ENCODE measurements around the gene PHACTR3. TPM values are rescaled to one million over a fixed set of nuclear protein-coding genes. Genes with fewer than 3 reads are reported as not detected.
"Not testable (repeated sequence)": the region's sequence is repeated elsewhere in the genome, so short reads cannot be mapped to it uniquely, and the experiment has no call there.

Gene PHACTR3
- total RNA-seq, 1 donor from 2014 or later, result 1.1 TPM

DNA sequence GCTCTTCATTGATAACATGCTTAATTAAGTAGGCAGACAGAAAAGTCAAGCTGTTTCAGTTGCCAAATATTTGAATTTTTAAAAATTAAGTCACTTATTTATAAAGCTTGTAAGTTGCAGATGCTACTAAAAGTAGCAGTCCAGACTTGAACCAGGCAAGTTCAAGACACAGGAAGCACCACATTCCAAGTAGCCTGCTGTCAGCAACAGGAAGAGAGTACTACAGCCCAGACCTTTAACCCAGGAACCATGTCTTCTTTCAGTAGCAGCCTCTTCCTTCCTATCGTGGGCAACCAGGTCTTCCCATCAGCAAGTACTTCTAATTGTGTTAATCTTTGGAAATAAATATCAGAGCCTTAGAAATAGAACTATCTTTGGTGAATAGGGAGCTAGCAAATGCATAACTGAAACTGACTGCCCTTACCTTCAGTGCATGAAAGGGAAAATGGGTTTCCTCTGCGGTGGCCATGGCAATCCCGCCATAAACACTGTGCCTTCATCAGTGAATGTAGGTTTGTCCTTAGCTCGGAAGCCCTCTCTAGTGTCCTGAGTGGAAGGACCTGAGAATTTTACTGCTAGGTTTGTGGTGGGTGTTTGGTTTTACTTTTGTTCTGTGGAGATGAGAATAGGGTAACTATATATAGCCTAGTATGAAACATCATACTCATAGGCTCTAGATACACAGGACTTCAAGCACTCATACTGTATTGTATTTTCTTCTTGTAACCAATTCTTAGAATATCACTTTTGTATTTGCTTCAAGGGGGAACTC lies 233.5 kb downstream of the PHACTR3 start:
- TF ChIP-seq, protein P1, sequence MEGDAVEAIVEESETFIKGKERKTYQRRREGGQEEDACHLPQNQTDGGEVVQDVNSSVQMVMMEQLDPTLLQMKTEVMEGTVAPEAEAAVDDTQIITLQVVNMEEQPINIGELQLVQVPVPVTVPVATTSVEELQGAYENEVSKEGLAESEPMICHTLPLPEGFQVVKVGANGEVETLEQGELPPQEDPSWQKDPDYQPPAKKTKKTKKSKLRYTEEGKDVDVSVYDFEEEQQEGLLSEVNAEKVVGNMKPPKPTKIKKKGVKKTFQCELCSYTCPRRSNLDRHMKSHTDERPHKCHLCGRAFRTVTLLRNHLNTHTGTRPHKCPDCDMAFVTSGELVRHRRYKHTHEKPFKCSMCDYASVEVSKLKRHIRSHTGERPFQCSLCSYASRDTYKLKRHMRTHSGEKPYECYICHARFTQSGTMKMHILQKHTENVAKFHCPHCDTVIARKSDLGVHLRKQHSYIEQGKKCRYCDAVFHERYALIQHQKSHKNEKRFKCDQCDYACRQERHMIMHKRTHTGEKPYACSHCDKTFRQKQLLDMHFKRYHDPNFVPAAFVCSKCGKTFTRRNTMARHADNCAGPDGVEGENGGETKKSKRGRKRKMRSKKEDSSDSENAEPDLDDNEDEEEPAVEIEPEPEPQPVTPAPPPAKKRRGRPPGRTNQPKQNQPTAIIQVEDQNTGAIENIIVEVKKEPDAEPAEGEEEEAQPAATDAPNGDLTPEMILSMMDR (IDR thresholded peaks at IDR 0.05; ENCODE audit: unreplicated experiment), result no peak
- Mint-ChIP-seq H3K4me1 (ENCODE audit: low read depth) (peaks cover 5% of the 10 kb centered on the region), H3K9me3 (ENCODE audit: low read depth) (no peaks in the 10 kb centered on the region), H3K36me3 (ENCODE audit: insufficient read depth) (no peaks in the 10 kb centered on the region), H3K4me3 (ENCODE audit: low read depth) (no peak overlapping the region), H3K27ac (no peak overlapping the region), H3K27me3 (peaks cover 52% of the 10 kb centered on the region)
- no peak for DNase-seq (ENCODE audit: low spot score, unreplicated experiment)

DNA sequence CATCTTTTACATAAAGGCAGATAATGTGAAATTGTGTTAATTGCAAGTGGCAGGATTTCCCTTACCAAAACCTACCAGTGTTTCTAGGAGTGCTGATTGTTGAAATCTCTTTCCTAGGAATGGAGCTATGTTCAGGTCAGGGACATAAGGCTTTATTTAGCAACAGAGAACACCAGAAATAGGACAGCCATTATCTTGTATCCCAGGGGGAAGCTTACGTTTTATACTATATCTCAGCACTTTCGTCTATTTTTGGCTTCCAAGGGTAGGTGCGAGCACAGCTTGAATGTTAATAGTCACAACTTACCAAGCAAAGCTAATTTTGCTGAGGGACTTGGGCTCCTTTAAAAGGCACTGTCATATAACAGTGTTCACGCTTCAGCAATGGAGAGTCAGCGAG lies 235.1 kb downstream of the PHACTR3 start:
- no peak overlapping the region for H3K4me3 Mint-ChIP-seq (ENCODE audit: low read depth)
- no peaks in the 10 kb centered on the region for H3K9me3 Mint-ChIP-seq (ENCODE audit: low read depth)
- H3K36me3 Mint-ChIP-seq (ENCODE audit: insufficient read depth), result no peaks in the 10 kb centered on the region
- peaks cover 46% of the 10 kb centered on the region for H3K27me3 Mint-ChIP-seq
- TF ChIP-seq, protein P1 (IDR thresholded peaks at IDR 0.05; ENCODE audit: unreplicated experiment), result no peak
- no peak for DNase-seq (ENCODE audit: low spot score, unreplicated experiment)
- no peak overlapping the region for H3K27ac Mint-ChIP-seq
- peaks cover 5% of the 10 kb centered on the region for H3K4me1 Mint-ChIP-seq (ENCODE audit: low read depth)

DNA sequence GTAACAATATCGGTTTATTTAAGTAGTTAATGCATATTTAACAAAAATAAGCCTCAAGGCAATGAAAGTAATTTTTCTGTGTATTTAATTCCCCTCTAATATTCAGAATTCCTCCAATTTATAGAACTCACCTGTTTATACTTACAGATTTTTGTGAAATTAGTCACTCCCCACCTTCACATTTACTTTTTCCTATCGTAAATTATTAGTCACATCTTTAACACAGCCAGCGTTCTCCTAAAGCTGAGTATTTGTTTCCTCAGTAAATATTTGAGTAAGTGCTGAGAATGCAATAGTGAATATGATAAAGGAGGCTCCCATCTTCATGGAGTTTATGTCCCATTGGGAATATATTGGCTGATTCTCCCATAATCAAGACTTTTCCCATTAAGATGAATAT lies 241.1 kb downstream of the PHACTR3 start:
- TF ChIP-seq, protein P1 (IDR thresholded peaks at IDR 0.05; ENCODE audit: unreplicated experiment), result no peak
- no peak overlapping the region for H3K4me3 Mint-ChIP-seq (ENCODE audit: low read depth)
- H3K27me3 Mint-ChIP-seq, result peaks cover 14% of the 10 kb centered on the region
- H3K4me1 Mint-ChIP-seq (ENCODE audit: low read depth), result peaks cover 20% of the 10 kb centered on the region
- H3K9me3 Mint-ChIP-seq (ENCODE audit: low read depth), result no peaks in the 10 kb centered on the region
- H3K27ac Mint-ChIP-seq, result no peak overlapping the region
- H3K36me3 Mint-ChIP-seq (ENCODE audit: insufficient read depth), result no peaks in the 10 kb centered on the region
- no peak for DNase-seq (ENCODE audit: low spot score, unreplicated experiment)

DNA sequence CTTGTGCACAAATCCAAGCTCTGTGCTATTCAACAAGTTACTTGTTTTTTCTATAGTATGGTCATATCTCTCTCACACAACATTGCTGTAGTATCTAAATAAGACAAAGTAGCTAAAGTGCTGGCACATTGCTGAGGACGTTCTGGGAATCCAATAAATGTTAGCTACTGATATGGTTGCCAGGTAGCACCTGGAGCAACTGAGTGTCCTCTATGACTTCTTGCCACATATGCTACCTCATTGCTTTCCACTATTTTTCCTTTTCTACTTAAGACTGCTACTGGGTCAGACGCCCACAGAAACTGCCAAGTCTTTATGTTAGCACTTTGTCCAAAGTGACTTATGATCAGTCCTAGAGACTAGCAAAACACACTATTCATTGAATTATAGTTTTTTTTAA lies 243.8 kb downstream of the PHACTR3 start:
- H3K27me3 Mint-ChIP-seq, result peaks cover 7% of the 10 kb centered on the region
- DNase-seq (ENCODE audit: low spot score, unreplicated experiment), result no peak
- no peaks in the 10 kb centered on the region for H3K9me3 Mint-ChIP-seq (ENCODE audit: low read depth)

DNA sequence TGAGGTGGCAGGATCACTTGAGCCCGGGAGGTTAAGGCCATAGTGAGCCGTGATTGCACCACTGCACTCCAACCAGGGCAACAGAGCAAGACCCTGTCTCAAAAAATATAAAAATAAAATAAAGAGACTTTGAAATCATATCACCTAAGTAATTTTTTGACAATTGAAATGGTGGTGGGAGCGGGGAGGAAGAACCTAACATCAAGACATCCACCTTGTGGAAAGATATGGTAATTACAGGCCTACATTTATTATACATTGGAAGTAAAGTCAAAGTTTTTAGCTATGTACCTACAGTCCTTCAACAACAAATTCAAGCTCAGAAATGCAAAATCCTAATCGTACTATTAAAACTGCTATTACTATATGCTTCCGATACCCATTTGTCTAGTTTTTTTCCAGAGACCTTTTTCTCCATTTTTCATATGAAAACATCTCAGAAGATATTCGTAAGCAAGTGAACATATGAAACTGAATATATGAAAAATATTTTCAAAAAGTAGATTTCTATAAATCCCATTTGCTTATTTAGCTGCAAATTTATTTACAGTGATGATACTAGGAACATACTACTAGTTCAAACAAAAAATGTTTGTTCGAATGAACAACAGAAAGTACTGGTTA lies 245.8 kb downstream of the PHACTR3 start:
- H3K9me3 Mint-ChIP-seq (ENCODE audit: low read depth), result no peaks in the 10 kb centered on the region
- DNase-seq (ENCODE audit: low spot score, unreplicated experiment), result no peak
- H3K4me1 Mint-ChIP-seq (ENCODE audit: low read depth), result peaks cover 18% of the 10 kb centered on the region
- H3K4me3 Mint-ChIP-seq (ENCODE audit: low read depth), result no peak overlapping the region
- no peaks in the 10 kb centered on the region for H3K36me3 Mint-ChIP-seq (ENCODE audit: insufficient read depth)
- H3K27ac Mint-ChIP-seq, result no peak overlapping the region
- peaks cover 4% of the 10 kb centered on the region for H3K27me3 Mint-ChIP-seq
- TF ChIP-seq, protein P1 (IDR thresholded peaks at IDR 0.05; ENCODE audit: unreplicated experiment), result peak; percentile 69

More for the DNA sequence above, 243.8 kb downstream of the PHACTR3 start:
- Mint-ChIP-seq H3K27ac (no peak overlapping the region), H3K4me1 (ENCODE audit: low read depth) (peaks cover 20% of the 10 kb centered on the region), H3K4me3 (ENCODE audit: low read depth) (no peak overlapping the region), H3K36me3 (ENCODE audit: insufficient read depth) (no peaks in the 10 kb centered on the region)
- TF ChIP-seq, protein P1 (IDR thresholded peaks at IDR 0.05; ENCODE audit: unreplicated experiment), result no peak

DNA sequence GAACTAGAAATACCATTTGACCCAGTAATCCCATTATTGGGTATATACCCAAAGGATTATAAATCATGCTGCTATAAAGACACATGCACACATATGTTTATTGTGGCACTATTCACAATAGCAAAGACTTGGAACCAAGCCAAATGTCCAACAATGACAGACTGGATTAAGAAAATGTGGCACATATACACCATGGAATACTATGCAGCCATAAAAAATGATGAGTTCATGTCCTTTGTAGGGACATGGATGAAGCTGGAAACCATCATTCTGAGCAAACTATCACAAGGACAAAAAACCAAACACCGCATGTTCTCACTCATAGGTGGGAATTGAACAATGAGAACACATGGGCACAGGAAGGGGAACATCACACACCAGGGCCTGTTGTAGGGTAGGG lies 252.2 kb downstream of the PHACTR3 start:
- H3K9me3 Mint-ChIP-seq (ENCODE audit: low read depth); H3K4me3 Mint-ChIP-seq (ENCODE audit: low read depth); H3K27me3 Mint-ChIP-seq; H3K36me3 Mint-ChIP-seq (ENCODE audit: insufficient read depth); H3K27ac Mint-ChIP-seq; DNase-seq (ENCODE audit: low spot score, unreplicated experiment); H3K4me1 Mint-ChIP-seq (ENCODE audit: low read depth): not testable (repeated sequence)

DNA sequence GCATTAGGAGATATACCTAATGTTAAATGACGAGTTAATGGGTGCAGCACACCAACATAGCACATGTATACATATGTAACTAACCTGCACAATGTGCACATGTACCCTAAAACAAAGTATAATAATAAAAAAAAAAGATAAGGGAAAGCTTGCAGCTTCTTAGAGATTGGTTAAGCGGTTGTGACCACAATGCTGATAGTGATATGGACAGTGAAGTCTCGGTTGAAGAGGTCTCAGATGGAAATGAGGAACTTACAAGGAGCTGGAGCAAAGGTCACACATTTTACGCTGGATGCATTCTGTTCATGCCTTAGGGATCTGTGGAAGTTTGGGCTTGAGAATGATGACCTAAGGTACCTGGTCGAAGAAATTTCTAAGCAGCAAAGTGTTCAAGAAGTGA lies 252.6 kb downstream of the PHACTR3 start:
- not testable (repeated sequence) for H3K9me3 Mint-ChIP-seq (ENCODE audit: low read depth); H3K4me3 Mint-ChIP-seq (ENCODE audit: low read depth); DNase-seq (ENCODE audit: low spot score, unreplicated experiment); H3K36me3 Mint-ChIP-seq (ENCODE audit: insufficient read depth); H3K27ac Mint-ChIP-seq; H3K4me1 Mint-ChIP-seq (ENCODE audit: low read depth); H3K27me3 Mint-ChIP-seq

Measured in progenitor cell of endocrine pancreas (in vitro differentiated cells).